Skeletal muscle tissue (tissue), 4 donors: Measurements from ENCODE around the gene AJAP1. TPM values are rescaled to one million over a fixed set of nuclear protein-coding genes. Genes with fewer than 3 reads are reported as not detected.
"Not testable (repeated sequence)": the region's sequence is repeated elsewhere in the genome, so short reads cannot be mapped to it uniquely, and the experiment has no call there.

Experiments used
- H3K27ac ChIP-seq: one replicate; pipeline ENCODE4 v1.7.0; 2013; ENCODE audit warnings: mild to moderate bottlenecking, low read depth, low read length, inconsistent platforms
- H3K27me3 ChIP-seq, 3 donors: one replicate each; pipeline ENCODE4 v1.7.0; 2013; ENCODE audit warnings: low read length in 3 of 3; ENCODE audit not compliant: control insufficient read depth in 3 of 3, insufficient read depth in 3 of 3
- H3K36me3 ChIP-seq, 3 donors: one replicate each; pipeline ENCODE4 v1.7.0; 2013; ENCODE audit warnings: low read length in 3 of 3; ENCODE audit not compliant: control insufficient read depth in 3 of 3, insufficient read depth in 3 of 3
- H3K4me1 ChIP-seq, 3 donors: one replicate each; pipeline ENCODE4 v1.7.0; 2013; ENCODE audit warnings: low read length in 3 of 3, mild to moderate bottlenecking in 3 of 3; ENCODE audit not compliant: control insufficient read depth in 3 of 3, insufficient read depth in 3 of 3
- H3K4me3 ChIP-seq, 3 donors: one replicate each; pipeline ENCODE4 v1.7.0; 2013; ENCODE audit warnings: low read length in 3 of 3
- H3K9ac ChIP-seq, 3 donors: one replicate each; pipeline ENCODE4 v1.7.0; 2013; ENCODE audit warnings: low read length in 3 of 3, mild to moderate bottlenecking in 3 of 3, moderate library complexity in 2 of 3, low read depth in 1 of 3
- H3K9me3 ChIP-seq, 3 donors: one replicate each; pipeline ENCODE4 v1.7.0; 2013; ENCODE audit warnings: low read length in 3 of 3; ENCODE audit not compliant: control insufficient read depth in 3 of 3
- total RNA-seq: library from RNA; depleted of rRNA; stranded (reverse); fragments of >200 nt; gene quantifications from one replicate; pipeline ENCODE4 v1.2.3, GENCODE V29; 2014
- donor health status: Osteomylitis.

AJAP1 gene
- total RNA-seq, 1 donor from 2014 or later: 0.52 TPM

- Histone ChIP-seq H3K4me1 (no peaks in the 10 kb centered on the region), H3K36me3 (no peaks in the 10 kb centered on the region), H3K27ac (no peak overlapping the region), H3K27me3 (peaks cover 19 to 45% (median 20%) of the 10 kb centered on the region in 3 donors), H3K9me3 (no peaks in the 10 kb centered on the region), H3K9ac (no peak overlapping the region), H3K4me3 (no peak overlapping the region)
These were observed 9.7 kb downstream of the AJAP1 start for GRCh38 chr1:4664095-4664494.

- Histone ChIP-seq H3K4me3 (no peak overlapping the region), H3K9ac (no peak overlapping the region), H3K27ac (no peak overlapping the region), H3K9me3 (no peaks in the 10 kb centered on the region), H3K27me3 (peaks cover 15 to 40% (median 15%) of the 10 kb centered on the region in 3 donors), H3K36me3 (no peaks in the 10 kb centered on the region), H3K4me1 (no peaks in the 10 kb centered on the region)
These were observed 10.2 kb downstream of the AJAP1 start for GRCh38 chr1:4664606-4665005.

GRCh38 chr1:4665456-4665855, 11.0 kb downstream of the AJAP1 start:
- Histone ChIP-seq H3K27ac (no peak overlapping the region), H3K9ac (no peak overlapping the region), H3K4me1 (no peaks in the 10 kb centered on the region), H3K36me3 (no peaks in the 10 kb centered on the region), H3K4me3 (no peak overlapping the region), H3K27me3 (peaks cover 9 to 33% (median 10%) of the 10 kb centered on the region in 3 donors), H3K9me3 (no peaks in the 10 kb centered on the region)

- not testable (repeated sequence) for H3K9me3 ChIP-seq, H3K4me3 ChIP-seq, H3K27ac ChIP-seq, H3K36me3 ChIP-seq, H3K9ac ChIP-seq, H3K4me1 ChIP-seq
- peaks cover 5 to 26% (median 12%) of the 10 kb centered on the region in 3 donors for H3K27me3 ChIP-seq
These were observed 12.3 kb downstream of the AJAP1 start for GRCh38 chr1:4666683-4667082.

- Histone ChIP-seq H3K36me3 (no peaks in the 10 kb centered on the region), H3K4me3 (no peak overlapping the region), H3K4me1 (no peaks in the 10 kb centered on the region), H3K27ac (no peak overlapping the region), H3K9ac (no peak overlapping the region), H3K27me3 (peaks cover 8 to 14% (median 10%) of the 10 kb centered on the region in 3 donors), H3K9me3 (no peaks in the 10 kb centered on the region)
These were observed 14.6 kb downstream of the AJAP1 start for GRCh38 chr1:4668743-4669700.

- H3K4me1 ChIP-seq: no peaks in the 10 kb centered on the region
- H3K4me3 ChIP-seq: no peak overlapping the region
- no peak overlapping the region for H3K27ac ChIP-seq
- H3K9ac ChIP-seq: no peak overlapping the region
- no peaks in the 10 kb centered on the region for H3K36me3 ChIP-seq
- no peaks in the 10 kb centered on the region for H3K9me3 ChIP-seq
- H3K27me3 ChIP-seq: peaks cover 3 to 10% (median 9%) of the 10 kb centered on the region in 3 donors
These were observed 15.9 kb downstream of the AJAP1 start for GRCh38 chr1:4670265-4670664.

- Histone ChIP-seq H3K27ac (no peak overlapping the region), H3K4me3 (no peak overlapping the region), H3K4me1 (no peaks in the 10 kb centered on the region), H3K9ac (no peak overlapping the region), H3K9me3 (no peaks in the 10 kb centered on the region), H3K27me3 (peaks cover 3 to 11% (median 6%) of the 10 kb centered on the region in 3 donors), H3K36me3 (no peaks in the 10 kb centered on the region)
These were observed 17.4 kb downstream of the AJAP1 start for GRCh38 chr1:4671828-4672227.

- Histone ChIP-seq H3K36me3 (no peaks in the 10 kb centered on the region), H3K9me3 (peaks cover 0 to 3% (median 0%) of the 10 kb centered on the region in 3 donors), H3K9ac (no peak overlapping the region), H3K4me3 (no peak overlapping the region), H3K27ac (no peak overlapping the region), H3K27me3 (peaks cover 3 to 11% (median 6%) of the 10 kb centered on the region in 3 donors), H3K4me1 (no peaks in the 10 kb centered on the region)
These were observed 19.1 kb downstream of the AJAP1 start for GRCh38 chr1:4673494-4673893.

GRCh38 chr1:4674117-4674516, 19.7 kb downstream of the AJAP1 start:
- H3K27ac ChIP-seq: no peak overlapping the region
- H3K27me3 ChIP-seq: peaks cover 3 to 11% (median 6%) of the 10 kb centered on the region in 3 donors
- H3K36me3 ChIP-seq: no peaks in the 10 kb centered on the region
- H3K4me1 ChIP-seq: no peaks in the 10 kb centered on the region
- no peak overlapping the region for H3K9ac ChIP-seq
- no peak overlapping the region for H3K4me3 ChIP-seq
- H3K9me3 ChIP-seq: peaks cover 0 to 10% (median 0%) of the 10 kb centered on the region in 3 donors

GRCh38 chr1:4674676-4675075, 20.3 kb downstream of the AJAP1 start:
- Histone ChIP-seq H3K27me3 (peaks cover 3 to 11% (median 6%) of the 10 kb centered on the region in 3 donors), H3K4me3 (no peak overlapping the region), H3K36me3 (no peaks in the 10 kb centered on the region), H3K27ac (no peak overlapping the region), H3K4me1 (no peaks in the 10 kb centered on the region), H3K9ac (no peak overlapping the region), H3K9me3 (peaks cover 0 to 10% (median 0%) of the 10 kb centered on the region in 3 donors)
